ENCODE data around the gene FDCSP. TPM values are rescaled to one million over a fixed set of nuclear protein-coding genes. Genes with fewer than 3 reads are reported as not detected.
"Not testable (repeated sequence)": the region's sequence is repeated elsewhere in the genome, so short reads cannot be mapped to it uniquely, and the experiment has no call there.

The FDCSP gene
- total RNA-seq, 1 donor from 2014 or later = not detected

- Histone ChIP-seq H3K36me3 (no peaks in the 10 kb centered on the region), H3K27me3 (ENCODE audit: low read depth) (no peaks in the 10 kb centered on the region), H3K9me3 (replicated peaks) (peaks cover 4% of the 10 kb centered on the region), H3K4me1 (no peaks in the 10 kb centered on the region), H3K27ac (replicated peaks) (no peak overlapping the region), H3K4me3 (no peak overlapping the region)
- intact Hi-C loops (cut with micrococcal nuclease) = no loop called here
- no peak for DNase-seq
- no peak for TF ChIP-seq CTCF (IDR thresholded peaks at IDR 0.05; ENCODE audit: borderline replicate concordance)
Observed at GRCh38 chr4:70203601-70204000, 22.3 kb upstream of the FDCSP start.

- H3K9me3 ChIP-seq (replicated peaks) = peaks cover 10% of the 10 kb centered on the region
- intact Hi-C loops (cut with micrococcal nuclease); DNase-seq; H3K4me3 ChIP-seq; H3K4me1 ChIP-seq; H3K36me3 ChIP-seq; H3K27ac ChIP-seq (replicated peaks); H3K27me3 ChIP-seq (ENCODE audit: low read depth): not testable (repeated sequence)
Observed at GRCh38 chr4:70212752-70213151, 13.2 kb upstream of the FDCSP start.

- not testable (repeated sequence) for DNase-seq, H3K36me3 ChIP-seq
Observed at GRCh38 chr4:70216109-70216508, 9.8 kb upstream of the FDCSP start.

GRCh38 chr4:70216550-70216949 lies 9.4 kb upstream of the FDCSP start:
- intact Hi-C loops (cut with micrococcal nuclease); H3K4me1 ChIP-seq; H3K27ac ChIP-seq (replicated peaks); H3K36me3 ChIP-seq; H3K4me3 ChIP-seq; H3K9me3 ChIP-seq (replicated peaks); DNase-seq; H3K27me3 ChIP-seq (ENCODE audit: low read depth): not testable (repeated sequence)

More at GRCh38 chr4:70216109-70216508, 9.8 kb upstream of the FDCSP start:
- intact Hi-C loops (cut with micrococcal nuclease); H3K27ac ChIP-seq (replicated peaks); H3K9me3 ChIP-seq (replicated peaks); H3K4me1 ChIP-seq; H3K27me3 ChIP-seq (ENCODE audit: low read depth); H3K4me3 ChIP-seq: not testable (repeated sequence)

- H3K9me3 ChIP-seq (replicated peaks); H3K27ac ChIP-seq (replicated peaks); H3K36me3 ChIP-seq; intact Hi-C loops (cut with micrococcal nuclease); H3K27me3 ChIP-seq (ENCODE audit: low read depth); H3K4me3 ChIP-seq; DNase-seq; H3K4me1 ChIP-seq: not testable (repeated sequence)
Observed at GRCh38 chr4:70221389-70221788, 4.5 kb upstream of the FDCSP start.

- H3K4me1 ChIP-seq; H3K27me3 ChIP-seq (ENCODE audit: low read depth); H3K36me3 ChIP-seq; DNase-seq; H3K27ac ChIP-seq (replicated peaks); H3K9me3 ChIP-seq (replicated peaks); H3K4me3 ChIP-seq; intact Hi-C loops (cut with micrococcal nuclease): not testable (repeated sequence)
Observed at GRCh38 chr4:70221818-70222217, 4.1 kb upstream of the FDCSP start.

- no peak overlapping the region for H3K4me3 ChIP-seq
- intact Hi-C loops (cut with micrococcal nuclease) = no loop called here
- no peaks in the 10 kb centered on the region for H3K9me3 ChIP-seq (replicated peaks)
- no peaks in the 10 kb centered on the region for H3K36me3 ChIP-seq
- no peak for TF ChIP-seq CTCF (IDR thresholded peaks at IDR 0.05; ENCODE audit: borderline replicate concordance)
- H3K27ac ChIP-seq (replicated peaks) = no peak overlapping the region
- H3K4me1 ChIP-seq = no peaks in the 10 kb centered on the region
- no peak for DNase-seq
- no peaks in the 10 kb centered on the region for H3K27me3 ChIP-seq (ENCODE audit: low read depth)
Observed at GRCh38 chr4:70236125-70236524, 10.2 kb downstream of the FDCSP start.

GRCh38 chr4:70239131-70239883 lies 13.4 kb downstream of the FDCSP start:
- no peak for DNase-seq
- intact Hi-C loops (cut with micrococcal nuclease) = no loop called here
- H3K4me1 ChIP-seq = no peaks in the 10 kb centered on the region
- H3K27ac ChIP-seq (replicated peaks) = no peak overlapping the region
- TF ChIP-seq CTCF (IDR thresholded peaks at IDR 0.05; ENCODE audit: borderline replicate concordance) = no peak
- H3K27me3 ChIP-seq (ENCODE audit: low read depth) = no peaks in the 10 kb centered on the region
- no peaks in the 10 kb centered on the region for H3K36me3 ChIP-seq
- H3K4me3 ChIP-seq = no peak overlapping the region
- no peaks in the 10 kb centered on the region for H3K9me3 ChIP-seq (replicated peaks)
